GM19395 (cell line): Measurements from ENCODE around the gene PLG.
"Not testable (repeated sequence)": the region's sequence is repeated elsewhere in the genome, so short reads cannot be mapped to it uniquely, and the experiment has no call there.

Experiments
- ATAC-seq: cut with Tn5 transposase; IDR thresholded peaks from one replicate; pipeline ENCODE4 v1.9.1; 2021; ENCODE audit warnings: mild to moderate bottlenecking, moderate library complexity; ENCODE audit not compliant: unreplicated experiment

The PLG gene

DNA sequence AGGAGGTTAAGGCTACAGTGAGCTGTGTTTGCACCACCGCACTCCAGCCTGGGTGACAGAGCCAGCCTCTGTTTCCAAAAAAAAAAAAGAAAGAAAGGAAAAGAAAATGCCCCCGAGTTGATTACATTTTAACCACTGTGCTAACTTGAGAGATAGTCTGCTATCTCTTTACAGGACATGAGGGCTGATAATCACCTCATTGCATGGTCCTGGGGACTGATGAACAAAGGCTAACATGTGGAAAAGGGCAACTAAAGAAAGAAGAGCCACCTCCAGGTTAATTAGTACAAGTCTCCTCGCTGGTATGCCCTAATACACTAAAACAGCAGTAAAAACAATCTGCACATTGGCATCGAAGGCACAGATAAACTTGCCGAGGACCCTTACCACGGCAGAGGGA is 4.2 kb upstream of the PLG start:
- no peak for ATAC-seq

DNA sequence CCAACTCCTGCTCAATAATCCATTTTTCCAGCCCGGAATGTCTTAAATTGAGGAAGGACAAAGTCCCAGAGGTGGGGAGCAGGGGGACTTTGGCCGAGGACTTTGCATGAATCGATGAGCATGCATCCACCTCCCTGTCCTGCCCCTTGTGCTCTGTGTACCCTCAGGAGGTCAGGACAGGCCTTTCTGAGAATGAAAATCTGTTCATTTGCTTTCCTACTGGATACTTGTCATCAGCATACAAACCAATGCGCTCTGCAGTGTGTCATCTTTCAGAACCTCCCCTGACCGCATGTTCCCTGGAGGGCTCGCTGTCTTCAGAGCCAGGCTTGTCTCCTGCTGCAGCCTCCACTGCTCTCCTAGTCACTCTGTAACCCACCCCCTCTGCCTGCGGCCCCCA is 2.6 kb downstream of the PLG start:
- ATAC-seq = not testable (repeated sequence)

DNA sequence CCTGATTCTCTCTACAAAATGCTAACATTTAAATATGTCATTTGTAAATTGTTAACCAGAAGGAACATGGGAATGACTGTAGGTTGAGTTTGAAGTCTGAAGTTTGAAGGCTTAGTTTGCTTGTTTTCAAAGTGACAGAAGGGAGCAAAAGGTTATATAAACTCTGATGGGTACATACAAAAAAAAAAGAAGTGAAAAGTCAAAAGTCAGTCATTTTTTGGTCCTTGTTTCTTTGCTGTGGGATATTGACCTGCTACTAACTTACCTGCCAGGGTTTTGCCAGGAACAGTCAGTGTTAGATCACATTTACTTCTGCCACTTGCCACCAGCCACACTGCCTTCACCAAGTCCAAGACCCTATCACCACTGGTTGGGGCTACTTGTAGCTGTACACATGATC is 6.9 kb downstream of the PLG start:
- not testable (repeated sequence) for ATAC-seq

DNA sequence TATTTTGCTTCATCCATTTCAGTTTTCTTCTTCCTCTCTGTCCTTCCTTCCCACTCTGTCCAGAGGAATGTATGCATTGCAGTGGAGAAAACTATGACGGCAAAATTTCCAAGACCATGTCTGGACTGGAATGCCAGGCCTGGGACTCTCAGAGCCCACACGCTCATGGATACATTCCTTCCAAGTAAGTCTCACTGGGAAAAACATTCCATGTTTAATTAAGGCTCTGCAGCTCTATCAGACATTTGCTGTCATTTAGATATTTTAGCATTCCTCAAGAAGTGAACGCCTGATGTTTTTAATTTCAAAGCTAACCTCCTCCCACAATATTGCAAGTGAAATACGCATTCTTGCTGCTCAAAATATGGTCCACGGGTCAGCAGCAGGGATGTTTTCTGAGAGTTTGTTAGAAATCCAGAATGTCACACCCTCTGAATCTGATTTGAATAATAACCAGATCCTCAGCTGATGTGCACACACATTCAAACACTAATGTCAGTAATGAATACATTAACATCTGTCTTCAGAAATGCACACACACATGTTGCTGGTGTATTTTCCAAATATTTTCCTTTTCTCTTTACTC is 12.8 kb downstream of the PLG start:
- no peak for ATAC-seq

DNA sequence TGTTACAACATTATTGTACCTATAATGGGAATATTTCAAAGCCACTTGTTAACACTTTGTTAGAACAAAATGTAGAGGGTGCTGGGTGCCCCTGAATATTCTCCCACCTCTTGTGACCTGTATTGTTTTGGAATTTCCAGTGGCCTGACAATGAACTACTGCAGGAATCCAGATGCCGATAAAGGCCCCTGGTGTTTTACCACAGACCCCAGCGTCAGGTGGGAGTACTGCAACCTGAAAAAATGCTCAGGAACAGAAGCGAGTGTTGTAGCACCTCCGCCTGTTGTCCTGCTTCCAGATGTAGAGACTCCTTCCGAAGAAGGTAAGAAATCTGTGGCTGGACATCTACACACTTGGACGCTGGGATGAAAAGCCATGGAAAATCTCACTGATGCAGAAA is 28.9 kb downstream of the PLG start:
- no peak for ATAC-seq

DNA sequence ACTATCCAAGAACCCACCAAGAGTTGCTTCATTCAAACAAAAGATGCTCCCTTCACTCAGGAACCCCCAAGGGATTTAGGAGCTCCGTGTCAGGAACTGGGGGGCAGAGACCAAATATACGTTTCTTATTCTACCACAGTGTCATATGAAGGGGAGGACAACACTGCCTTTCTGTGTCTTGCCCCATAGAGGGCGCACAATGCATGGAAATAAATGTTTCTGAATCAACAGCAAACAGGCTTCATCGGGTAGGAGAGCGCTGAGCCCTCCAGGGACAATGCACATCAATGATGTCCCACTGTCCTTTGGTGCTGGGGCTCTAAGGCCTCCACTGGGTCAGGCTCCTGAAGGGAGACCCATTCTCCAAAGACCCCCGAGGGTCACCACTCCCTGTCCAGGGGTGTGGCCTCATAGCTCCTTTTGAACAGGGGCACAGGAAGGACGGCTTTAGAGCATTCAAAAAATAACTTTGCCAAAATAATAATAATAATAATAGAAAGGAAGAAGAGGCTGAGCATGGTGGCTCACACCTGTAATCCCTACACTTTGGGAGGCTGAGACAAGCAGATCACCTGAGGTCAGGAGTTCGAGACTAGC is 31.1 kb downstream of the PLG start:
- ATAC-seq = peak; percentile 81

DNA sequence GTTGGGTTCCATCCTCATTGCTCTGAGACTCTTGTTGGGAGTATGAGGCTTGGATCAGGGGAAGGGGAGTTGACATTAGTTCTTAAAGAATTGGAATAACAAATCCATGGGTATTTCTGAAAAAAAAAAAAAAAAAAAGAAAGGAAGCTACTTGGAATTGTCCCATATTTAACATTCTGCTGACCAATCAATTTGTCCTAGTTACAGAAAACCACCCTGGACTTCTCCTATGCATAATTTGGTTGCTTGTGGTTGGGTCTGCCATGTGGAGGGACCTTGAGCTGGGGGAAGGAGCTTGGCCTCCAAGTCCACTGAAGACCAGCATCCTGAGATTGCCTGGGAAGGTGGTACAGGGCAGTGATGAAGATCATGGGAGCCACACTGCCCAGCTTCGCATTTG is 32.6 kb downstream of the PLG start:
- ATAC-seq = no peak

DNA sequence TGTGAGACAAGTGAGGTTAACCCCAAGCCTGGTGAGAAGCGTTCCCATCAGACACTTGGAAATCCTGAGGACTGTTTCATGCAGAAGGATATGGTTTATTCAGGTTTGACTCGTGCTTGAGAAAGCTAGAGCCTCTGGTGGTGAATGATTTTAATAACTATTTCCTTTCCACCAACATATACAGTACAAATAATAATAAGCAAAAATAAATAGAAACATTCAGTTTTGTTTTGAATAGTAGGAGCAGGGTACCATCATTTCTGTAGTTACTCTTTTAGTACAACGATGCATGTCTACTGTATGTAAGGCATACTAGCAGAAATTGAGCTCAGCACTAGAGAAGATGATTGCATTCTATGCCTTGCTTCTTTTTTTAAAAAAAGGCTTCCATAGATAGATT is 33.5 kb downstream of the PLG start:
- peak; percentile 74 for ATAC-seq

DNA sequence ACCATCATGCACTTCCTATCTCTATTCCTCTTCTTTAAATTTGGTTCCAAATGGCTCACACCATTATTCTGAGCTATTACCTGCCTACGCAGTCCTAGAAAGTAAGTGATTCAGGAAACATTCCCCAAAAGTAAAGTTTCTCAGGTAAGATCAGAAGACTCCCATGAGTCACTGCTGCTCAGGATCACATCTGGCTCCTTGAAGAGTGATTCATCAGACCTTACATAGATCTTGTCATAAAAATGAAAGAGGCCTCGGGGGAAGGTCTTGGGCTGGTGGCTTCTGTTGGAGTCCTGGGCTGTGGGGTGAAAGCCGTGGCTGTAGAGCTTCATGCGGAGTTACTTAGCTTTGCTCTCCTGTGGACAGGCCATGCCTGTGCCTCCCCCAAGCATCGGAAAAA is 35.9 kb downstream of the PLG start:
- ATAC-seq = no peak

DNA sequence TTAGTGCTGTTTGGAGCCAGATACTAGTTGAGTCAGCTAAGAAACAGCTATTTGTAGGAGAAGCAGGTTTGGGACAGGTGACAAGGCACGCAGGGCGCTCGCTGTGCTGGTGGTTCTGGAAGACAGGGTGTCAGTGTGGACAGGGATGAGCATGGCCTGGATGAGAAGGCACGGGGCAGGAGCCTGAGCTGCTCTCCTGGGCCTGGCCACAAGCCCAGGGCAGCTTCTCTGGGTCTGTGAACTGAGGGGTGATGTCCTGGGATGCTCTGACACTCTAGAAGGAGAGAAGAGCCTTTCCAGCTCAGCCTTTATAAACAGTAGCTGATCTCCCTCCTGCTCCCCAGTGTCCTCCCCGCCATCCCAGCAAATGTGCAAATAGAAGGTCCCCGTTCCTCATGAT is 37.9 kb downstream of the PLG start:
- ATAC-seq = no peak

DNA sequence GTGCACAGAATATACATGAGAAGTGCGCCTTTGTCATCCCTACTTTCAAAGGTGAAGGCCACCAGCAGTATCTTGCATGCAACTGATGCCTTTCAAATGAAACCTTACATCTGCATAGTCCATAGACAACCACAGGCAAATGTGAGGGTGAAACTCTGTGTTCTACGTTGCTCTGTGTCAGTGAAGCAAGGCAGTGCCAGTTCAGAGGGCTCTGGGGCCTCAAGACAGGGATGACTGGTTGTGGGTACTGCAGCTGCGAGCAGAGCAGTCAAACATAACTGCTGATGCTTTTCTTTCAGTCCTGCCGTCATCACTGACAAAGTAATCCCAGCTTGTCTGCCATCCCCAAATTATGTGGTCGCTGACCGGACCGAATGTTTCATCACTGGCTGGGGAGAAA is 39.0 kb downstream of the PLG start:
- peak; percentile 97 for ATAC-seq

DNA sequence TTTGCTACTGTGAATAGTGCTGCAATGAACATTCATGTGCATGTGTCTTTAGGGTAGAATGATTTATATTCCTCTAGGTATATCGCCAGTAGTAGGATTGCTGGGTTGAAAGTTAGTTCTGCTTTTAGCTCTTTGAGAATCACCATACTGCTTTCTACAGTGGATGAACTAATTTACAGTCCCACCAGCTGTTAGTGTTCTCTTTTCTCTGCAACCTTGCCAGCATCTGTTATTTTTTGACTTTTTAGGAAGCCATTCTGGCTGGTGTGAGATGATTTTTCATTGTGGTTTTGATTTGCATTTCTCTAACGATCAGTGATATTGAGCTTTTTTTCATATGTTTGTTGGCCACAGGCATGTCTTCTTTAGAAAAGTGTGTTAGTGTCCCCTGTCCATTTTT is 40.0 kb downstream of the PLG start:
- peak; percentile 62 for ATAC-seq

DNA sequence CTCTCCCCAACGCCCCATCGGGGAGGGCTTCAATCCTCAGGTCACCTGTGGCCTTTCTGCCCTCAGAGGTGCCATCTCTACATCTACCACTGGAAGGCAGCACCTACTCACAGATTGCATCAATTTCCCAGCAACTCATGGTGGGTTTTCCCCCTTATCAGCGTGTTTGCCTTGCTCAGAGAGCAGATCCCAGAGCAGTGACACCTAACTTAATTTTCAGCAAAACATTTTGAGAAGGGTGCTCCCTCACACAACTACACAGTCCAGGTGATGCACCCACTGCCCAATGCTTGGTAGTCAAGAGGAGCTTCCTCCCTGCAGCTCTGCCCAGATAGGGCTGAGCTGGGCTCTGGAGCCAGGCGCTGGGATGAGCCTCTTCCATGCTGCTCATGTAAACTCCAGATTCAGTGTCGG is 48.2 kb downstream of the PLG start:
- ATAC-seq = peak; percentile 86

DNA sequence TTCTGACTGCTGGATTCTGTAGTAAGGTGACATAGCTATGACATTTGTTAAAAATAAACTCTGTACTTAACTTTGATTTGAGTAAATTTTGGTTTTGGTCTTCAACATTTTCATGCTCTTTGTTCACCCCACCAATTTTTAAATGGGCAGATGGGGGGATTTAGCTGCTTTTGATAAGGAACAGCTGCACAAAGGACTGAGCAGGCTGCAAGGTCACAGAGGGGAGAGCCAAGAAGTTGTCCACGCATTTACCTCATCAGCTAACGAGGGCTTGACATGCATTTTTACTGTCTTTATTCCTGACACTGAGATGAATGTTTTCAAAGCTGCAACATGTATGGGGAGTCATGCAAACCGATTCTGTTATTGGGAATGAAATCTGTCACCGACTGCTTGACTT is 51.2 kb downstream of the PLG start:
- not testable (repeated sequence) for ATAC-seq

DNA sequence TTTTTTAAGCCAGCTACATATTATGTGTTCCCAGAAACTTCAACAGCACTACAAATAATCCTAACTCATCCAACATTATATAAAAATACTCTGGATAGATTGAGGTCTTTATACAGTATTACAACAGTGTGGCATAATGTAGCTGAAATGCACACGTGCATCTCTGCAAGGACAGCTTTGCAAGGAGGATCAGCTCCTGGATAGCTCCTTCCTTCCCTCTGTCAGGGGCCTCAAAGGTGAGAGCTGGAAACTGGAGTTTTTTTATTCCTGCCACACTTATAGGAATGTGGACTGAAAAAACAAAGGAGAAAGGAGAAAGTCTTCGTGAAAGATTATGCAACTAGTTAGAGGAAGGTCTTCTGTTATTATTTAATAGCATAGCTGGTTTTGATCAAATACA is 53.1 kb downstream of the PLG start:
- ATAC-seq = no peak

DNA sequence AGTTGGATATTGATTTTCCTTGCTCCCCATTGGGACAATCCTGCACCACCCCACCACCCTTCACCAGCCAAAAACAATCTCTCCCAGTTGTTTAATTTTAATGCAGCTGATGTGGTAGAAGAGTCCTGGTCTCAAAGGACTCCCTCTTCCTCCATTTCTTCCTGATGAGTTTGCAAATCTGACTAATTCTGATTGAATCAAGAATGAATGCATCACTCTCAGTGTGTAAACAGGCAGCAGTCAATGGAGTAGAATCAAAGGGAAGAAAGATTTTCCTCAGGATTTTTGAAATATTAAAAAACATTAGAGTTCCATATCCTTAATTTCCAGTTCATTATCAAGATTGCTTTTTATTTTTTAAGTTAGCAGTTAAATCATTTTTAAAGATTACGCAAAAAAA is 54.0 kb downstream of the PLG start:
- ATAC-seq = no peak

DNA sequence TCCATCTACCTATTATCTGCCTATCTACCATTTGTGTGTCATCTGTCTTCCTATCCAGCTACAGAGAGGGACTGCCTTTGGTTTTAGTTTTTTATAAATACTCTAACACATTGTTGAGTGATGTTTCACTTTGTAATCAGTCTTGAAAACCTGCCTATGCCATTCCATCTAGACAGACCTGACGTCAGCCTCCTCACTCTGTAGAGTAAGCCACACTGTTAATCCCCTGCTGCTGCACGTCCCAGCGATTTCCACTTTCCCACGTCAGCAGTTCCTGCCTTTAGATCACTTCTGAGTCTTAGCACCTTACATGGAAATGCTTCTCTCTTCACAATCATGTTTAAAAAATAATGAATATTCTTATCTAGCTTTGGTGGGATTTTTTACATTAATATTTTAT is 54.8 kb downstream of the PLG start:
- no peak for ATAC-seq

DNA sequence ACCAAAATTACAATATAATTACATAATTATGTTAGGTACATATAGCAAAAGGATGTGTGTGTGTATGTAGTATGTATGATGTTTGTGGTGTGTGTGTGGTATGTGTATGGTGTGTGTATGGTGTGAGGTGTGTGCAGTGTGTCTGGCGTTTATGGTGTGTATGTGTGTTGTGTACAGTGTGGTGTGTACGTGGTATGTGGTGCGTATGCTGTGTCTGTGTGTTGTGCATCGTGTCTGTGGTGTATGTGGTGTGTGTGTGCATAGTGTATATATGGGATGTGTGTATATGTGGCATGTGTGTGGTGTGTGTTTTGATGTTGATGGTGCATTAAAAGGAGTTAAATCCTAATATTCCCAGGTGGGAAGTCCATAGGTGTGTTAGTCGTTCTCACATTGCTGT is 62.8 kb downstream of the PLG start:
- ATAC-seq = no peak

DNA sequence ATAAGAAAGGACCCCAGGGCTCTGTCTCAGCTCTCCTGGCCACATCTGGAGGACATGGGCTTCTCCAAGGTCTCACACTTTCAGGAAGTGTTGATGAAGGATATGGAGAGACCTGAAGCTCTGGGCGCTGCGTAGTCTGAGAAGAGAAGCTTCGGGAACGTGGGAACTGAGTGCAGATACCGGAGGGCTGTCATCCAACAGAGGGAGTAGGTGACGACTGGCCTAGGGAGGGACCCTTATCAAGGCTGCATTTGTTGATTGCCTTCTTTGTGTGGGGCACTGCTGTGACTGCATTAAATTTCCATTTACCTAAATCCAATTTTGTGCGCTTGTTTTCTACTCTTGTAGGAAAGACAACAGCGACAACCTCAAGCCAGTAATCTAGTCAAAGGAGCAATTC is 63.4 kb downstream of the PLG start:
- ATAC-seq = no peak

DNA sequence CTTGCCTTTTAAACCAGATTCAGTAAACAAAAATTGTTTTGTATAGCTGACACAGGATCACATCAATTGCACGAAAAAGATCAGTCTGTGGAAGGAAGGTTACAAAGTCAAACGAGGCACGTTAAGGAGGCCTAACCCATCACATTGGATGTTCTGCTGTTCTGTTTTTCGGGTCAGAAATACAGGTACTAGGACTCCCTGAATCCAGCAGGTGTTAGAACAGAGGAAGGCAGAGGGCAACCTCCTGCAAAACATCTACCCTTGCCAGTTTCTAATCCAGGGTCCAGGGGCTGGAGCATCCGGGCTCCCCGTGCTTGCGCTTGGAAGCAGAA is 64.6 kb downstream of the PLG start:
- ATAC-seq = peak; percentile 8

DNA sequence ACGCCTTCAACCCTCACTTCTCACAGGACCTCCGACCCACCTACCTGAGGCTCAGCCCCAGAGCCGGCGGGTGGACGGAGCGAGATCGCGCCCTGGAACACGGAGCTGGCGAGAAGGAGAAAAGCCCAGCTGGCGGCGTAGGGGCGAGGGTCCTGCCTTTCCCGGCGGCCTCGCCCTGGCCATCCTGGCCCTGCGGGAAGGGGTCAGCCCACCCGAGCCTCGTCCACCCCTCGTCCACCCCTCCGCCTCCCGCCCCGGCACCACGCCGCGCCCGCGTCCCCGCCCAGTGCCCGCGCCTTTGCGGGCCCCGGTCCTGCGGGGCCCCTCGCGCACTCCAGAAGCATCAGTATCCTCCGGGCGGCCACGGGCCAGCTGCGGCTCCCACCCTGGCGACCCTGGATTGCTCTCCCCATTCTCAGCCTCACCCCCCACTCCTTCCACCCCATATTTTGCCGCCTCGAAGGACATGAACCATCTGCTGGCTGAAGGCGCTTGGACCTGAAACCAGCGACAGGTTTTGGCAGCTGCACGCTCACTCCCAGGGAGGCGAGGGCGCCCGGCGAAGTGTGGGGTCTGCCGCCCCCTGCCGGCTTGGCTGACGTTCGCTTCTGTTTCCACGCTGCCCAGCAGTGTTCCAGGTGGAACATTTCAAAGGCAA is 65.1 kb downstream of the PLG start:
- ATAC-seq = peak; percentile 95

DNA sequence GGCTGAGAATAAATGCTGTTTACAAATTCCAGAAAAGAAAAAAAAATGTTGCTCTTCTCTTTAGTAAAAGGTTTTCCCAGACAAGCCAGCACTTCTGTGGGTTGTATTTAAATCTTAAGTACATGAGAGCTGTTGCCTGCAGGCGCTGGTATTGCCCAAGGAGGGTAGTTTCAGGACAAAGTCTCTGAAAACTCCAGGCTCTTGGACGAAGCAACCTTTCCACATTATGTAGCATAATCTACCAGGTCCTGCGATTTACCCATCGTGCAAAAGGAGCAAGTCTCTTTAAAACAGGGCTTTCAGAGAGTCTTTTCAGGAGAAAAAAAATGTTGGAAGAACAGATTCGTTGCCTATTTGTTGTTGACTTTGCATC is 65.6 kb downstream of the PLG start:
- ATAC-seq = peak; percentile 25

DNA sequence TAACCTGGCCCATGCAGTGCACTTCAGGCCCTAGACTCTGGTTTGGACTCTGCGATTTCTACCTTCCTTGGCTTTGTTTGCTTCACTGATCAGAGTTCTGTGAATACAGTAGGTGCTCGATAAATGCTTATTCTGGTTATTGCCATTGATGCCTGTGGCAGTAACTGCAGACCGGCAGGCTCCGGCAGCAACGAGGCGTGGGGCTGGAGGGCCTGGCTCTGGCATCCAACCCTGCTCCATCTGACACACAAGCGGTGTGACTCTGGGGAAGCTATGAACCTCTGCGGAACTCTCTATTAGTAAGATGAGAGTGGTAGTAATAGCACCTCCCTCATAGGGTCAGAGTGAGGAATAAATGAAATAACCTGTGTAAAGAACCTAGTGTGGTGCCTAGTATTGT is 66.1 kb downstream of the PLG start:
- ATAC-seq = no peak
